Activated T-cell treated with anti-CD3 and anti-CD28 coated beads for 24 hours (primary cell): ENCODE measurements around the gene TCP1.
"Not testable (repeated sequence)": the region's sequence is repeated elsewhere in the genome, so short reads cannot be mapped to it uniquely, and the experiment has no call there.

Source experiments
- DNase-seq: peaks from one replicate; pipeline ENCODE4 v3.0.0-alpha.2; 2020; ENCODE audit warnings: low read depth

The TCP1 gene

GRCh38 chr6:159789377-159790148 is at the start of gene TCP1:
TCP1 (minus strand) TSS chr6:159789602; CDS start chr6:159789468, 134 bp downstream.
- peak; percentile 99 for DNase-seq

- DNase-seq, result no peak
Measured at GRCh38 chr6:159838020-159838744, 48.8 kb upstream of the TCP1 start.

GRCh38 chr6:159837511-159837910 is 48.1 kb upstream of the TCP1 start:
- no peak for DNase-seq

- DNase-seq, result no peak
Measured at GRCh38 chr6:159836718-159837490, 47.5 kb upstream of the TCP1 start.

- no peak for DNase-seq
Measured at GRCh38 chr6:159833997-159834603, 44.7 kb upstream of the TCP1 start.

GRCh38 chr6:159833556-159833955 is 44.2 kb upstream of the TCP1 start:
- no peak for DNase-seq

GRCh38 chr6:159832946-159833345 is 43.5 kb upstream of the TCP1 start:
- no peak for DNase-seq

- DNase-seq, result no peak
Measured at GRCh38 chr6:159831373-159831679, 41.9 kb upstream of the TCP1 start.

- DNase-seq, result no peak
Measured at GRCh38 chr6:159830501-159831372, 41.3 kb upstream of the TCP1 start.

- no peak for DNase-seq
Measured at GRCh38 chr6:159829526-159829925, 40.1 kb upstream of the TCP1 start.

- no peak for DNase-seq
Measured at GRCh38 chr6:159828074-159828473, 38.7 kb upstream of the TCP1 start.

- no peak for DNase-seq
Measured at GRCh38 chr6:159826968-159827647, 37.7 kb upstream of the TCP1 start.

GRCh38 chr6:159826004-159826403 is 36.6 kb upstream of the TCP1 start:
- DNase-seq, result no peak

GRCh38 chr6:159824690-159825089 is 35.3 kb upstream of the TCP1 start:
- not testable (repeated sequence) for DNase-seq

- DNase-seq, result no peak
Measured at GRCh38 chr6:159823953-159824352, 34.6 kb upstream of the TCP1 start.

GRCh38 chr6:159821726-159822125 is 32.3 kb upstream of the TCP1 start:
- DNase-seq, result no peak

GRCh38 chr6:159821122-159821521 is 31.7 kb upstream of the TCP1 start:
- no peak for DNase-seq

GRCh38 chr6:159819932-159820640 is 30.7 kb upstream of the TCP1 start:
- peak; percentile 16 for DNase-seq

- no peak for DNase-seq
Measured at GRCh38 chr6:159819098-159819497, 29.7 kb upstream of the TCP1 start.
